ENCODE data around the gene CNIH1. TPM values are rescaled to one million over a fixed set of nuclear protein-coding genes. Genes with fewer than 3 reads are reported as not detected.

CNIH1 gene
- total and polyA plus RNA-seq, 7 donors = 97.6 to 261 (median 147) TPM

- no peaks in the 10 kb centered on the region for H3K9me3 ChIP-seq
- H3K27me3 ChIP-seq = no peaks in the 10 kb centered on the region
- TF ChIP-seq EP300 (IDR thresholded peaks at IDR 0.05) (no peak), POLR2AphosphoS5 (IDR thresholded peaks at IDR 0.05) (no peak), POLR2A (IDR thresholded peaks at IDR 0.05) (no peak)
- TF ChIP-seq, protein P1, sequence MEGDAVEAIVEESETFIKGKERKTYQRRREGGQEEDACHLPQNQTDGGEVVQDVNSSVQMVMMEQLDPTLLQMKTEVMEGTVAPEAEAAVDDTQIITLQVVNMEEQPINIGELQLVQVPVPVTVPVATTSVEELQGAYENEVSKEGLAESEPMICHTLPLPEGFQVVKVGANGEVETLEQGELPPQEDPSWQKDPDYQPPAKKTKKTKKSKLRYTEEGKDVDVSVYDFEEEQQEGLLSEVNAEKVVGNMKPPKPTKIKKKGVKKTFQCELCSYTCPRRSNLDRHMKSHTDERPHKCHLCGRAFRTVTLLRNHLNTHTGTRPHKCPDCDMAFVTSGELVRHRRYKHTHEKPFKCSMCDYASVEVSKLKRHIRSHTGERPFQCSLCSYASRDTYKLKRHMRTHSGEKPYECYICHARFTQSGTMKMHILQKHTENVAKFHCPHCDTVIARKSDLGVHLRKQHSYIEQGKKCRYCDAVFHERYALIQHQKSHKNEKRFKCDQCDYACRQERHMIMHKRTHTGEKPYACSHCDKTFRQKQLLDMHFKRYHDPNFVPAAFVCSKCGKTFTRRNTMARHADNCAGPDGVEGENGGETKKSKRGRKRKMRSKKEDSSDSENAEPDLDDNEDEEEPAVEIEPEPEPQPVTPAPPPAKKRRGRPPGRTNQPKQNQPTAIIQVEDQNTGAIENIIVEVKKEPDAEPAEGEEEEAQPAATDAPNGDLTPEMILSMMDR (IDR thresholded peaks at IDR 0.05) = no peak
- no peak for DNase-seq
- intact Hi-C loops (cut with DNase I) = no loop called here
- 62 to 72% methylated on average over 8 of the region's 8 CpGs for WGBS, 2 donors
- H3K4me1 ChIP-seq = peaks cover 0 to 36% (median 27%) of the 10 kb centered on the region in 4 donors
- H3K36me3 ChIP-seq = peaks cover 0 to 43% (median 2%) of the 10 kb centered on the region in 4 donors
- H3K27ac ChIP-seq = no peak overlapping the region
- H3K4me3 ChIP-seq = no peak overlapping the region
Measured at GRCh38 chr14:54483073-54483745, 42.0 kb upstream of the CNIH1 start.

GRCh38 chr14:54481695-54482094, 40.5 kb upstream of the CNIH1 start:
- H3K9me3 ChIP-seq = no peaks in the 10 kb centered on the region
- H3K27ac ChIP-seq = no peak overlapping the region
- peaks cover 0 to 58% (median 2%) of the 10 kb centered on the region in 4 donors for H3K36me3 ChIP-seq
- intact Hi-C loops (cut with DNase I) = no loop called here
- H3K27me3 ChIP-seq = no peaks in the 10 kb centered on the region
- no peak for TF ChIP-seq POLR2AphosphoS5 (IDR thresholded peaks at IDR 0.05)
- TF ChIP-seq POLR2A (IDR thresholded peaks at IDR 0.05) = no peak
- TF ChIP-seq, protein P1 (IDR thresholded peaks at IDR 0.05) = no peak
- no peak for TF ChIP-seq EP300 (IDR thresholded peaks at IDR 0.05)
- H3K4me3 ChIP-seq = no peak overlapping the region
- no peak for DNase-seq
- 92 to 94% methylated on average over 2 of the region's 2 CpGs for WGBS, 2 donors
- H3K4me1 ChIP-seq = peaks cover 0 to 20% (median 13%) of the 10 kb centered on the region in 4 donors

- Histone ChIP-seq H3K4me1 (peaks cover 0 to 15% (median 8%) of the 10 kb centered on the region in 4 donors), H3K4me3 (no peak overlapping the region), H3K9me3 (no peaks in the 10 kb centered on the region), H3K27me3 (no peaks in the 10 kb centered on the region), H3K27ac (no peak overlapping the region), H3K36me3 (peaks cover 0 to 58% (median 2%) of the 10 kb centered on the region in 4 donors)
- WGBS, 2 donors = 85 to 93% methylated on average over 4 of the region's 4 CpGs
- intact Hi-C loops (cut with DNase I) = no loop called here
- no peak for DNase-seq
- TF ChIP-seq, protein P1 (IDR thresholded peaks at IDR 0.05) = no peak
- TF ChIP-seq EP300 (IDR thresholded peaks at IDR 0.05) = no peak
Measured at GRCh38 chr14:54480830-54481562, 39.8 kb upstream of the CNIH1 start.

GRCh38 chr14:54478636-54479215, 37.6 kb upstream of the CNIH1 start:
- Histone ChIP-seq H3K4me3 (no peak overlapping the region), H3K4me1 (peaks cover 0 to 18% (median 8%) of the 10 kb centered on the region in 4 donors), H3K36me3 (peaks cover 0 to 58% (median 2%) of the 10 kb centered on the region in 4 donors), H3K9me3 (no peaks in the 10 kb centered on the region), H3K27ac (no peak overlapping the region), H3K27me3 (no peaks in the 10 kb centered on the region)
- 78 to 79% methylated on average over 3 of the region's 3 CpGs for WGBS, 2 donors
- intact Hi-C loops (cut with DNase I) = no loop called here
- no peak for DNase-seq
- TF ChIP-seq, protein P1 (IDR thresholded peaks at IDR 0.05) = no peak
- TF ChIP-seq POLR2AphosphoS5 (IDR thresholded peaks at IDR 0.05) = no peak
- TF ChIP-seq EP300 (IDR thresholded peaks at IDR 0.05) = no peak
- no peak for TF ChIP-seq POLR2A (IDR thresholded peaks at IDR 0.05)

All from sigmoid colon (tissue), 7 donors.